ENCODE results near the gene MIGA2.

DNA sequence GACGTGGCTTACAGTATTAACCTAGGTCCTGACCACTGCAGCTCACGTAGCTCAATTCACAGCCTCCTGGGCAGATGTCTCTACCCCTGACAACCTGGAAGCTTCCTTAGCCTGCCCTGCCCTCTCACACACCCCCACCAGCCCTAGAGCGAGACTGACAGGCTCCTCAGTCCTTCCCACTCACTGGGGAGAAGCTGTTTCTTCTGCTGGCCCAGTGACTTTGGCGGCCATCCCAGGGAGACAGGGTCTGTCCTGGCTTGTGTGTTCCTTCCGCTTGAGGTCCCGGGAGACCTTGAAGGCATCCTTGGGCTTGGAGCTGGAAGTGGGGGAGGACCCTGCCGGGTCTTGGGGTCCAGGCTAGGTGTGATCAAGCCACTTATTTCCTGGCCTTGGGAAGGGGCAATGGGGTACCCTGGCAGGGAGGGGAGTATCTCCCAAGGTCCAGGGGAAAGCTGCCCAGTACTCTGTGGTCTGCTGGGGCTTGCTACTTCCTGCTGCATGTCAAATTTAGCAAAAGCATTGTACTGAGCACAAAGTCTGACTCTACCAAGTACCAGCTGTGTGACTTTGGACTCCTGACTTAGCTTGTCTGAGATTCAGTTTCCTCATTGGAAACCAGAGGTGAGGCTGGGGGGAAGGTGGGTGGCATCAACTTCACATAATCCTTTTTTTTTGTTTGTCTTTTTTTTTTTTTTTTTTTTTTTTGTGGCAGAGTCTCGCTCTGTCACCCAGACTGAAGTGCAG lies 1.9 kb downstream of the MIGA2 start:
- TF ChIP-seq POLR2A (IDR thresholded peaks at IDR 0.05), result no peak
- TF ChIP-seq, protein P1, sequence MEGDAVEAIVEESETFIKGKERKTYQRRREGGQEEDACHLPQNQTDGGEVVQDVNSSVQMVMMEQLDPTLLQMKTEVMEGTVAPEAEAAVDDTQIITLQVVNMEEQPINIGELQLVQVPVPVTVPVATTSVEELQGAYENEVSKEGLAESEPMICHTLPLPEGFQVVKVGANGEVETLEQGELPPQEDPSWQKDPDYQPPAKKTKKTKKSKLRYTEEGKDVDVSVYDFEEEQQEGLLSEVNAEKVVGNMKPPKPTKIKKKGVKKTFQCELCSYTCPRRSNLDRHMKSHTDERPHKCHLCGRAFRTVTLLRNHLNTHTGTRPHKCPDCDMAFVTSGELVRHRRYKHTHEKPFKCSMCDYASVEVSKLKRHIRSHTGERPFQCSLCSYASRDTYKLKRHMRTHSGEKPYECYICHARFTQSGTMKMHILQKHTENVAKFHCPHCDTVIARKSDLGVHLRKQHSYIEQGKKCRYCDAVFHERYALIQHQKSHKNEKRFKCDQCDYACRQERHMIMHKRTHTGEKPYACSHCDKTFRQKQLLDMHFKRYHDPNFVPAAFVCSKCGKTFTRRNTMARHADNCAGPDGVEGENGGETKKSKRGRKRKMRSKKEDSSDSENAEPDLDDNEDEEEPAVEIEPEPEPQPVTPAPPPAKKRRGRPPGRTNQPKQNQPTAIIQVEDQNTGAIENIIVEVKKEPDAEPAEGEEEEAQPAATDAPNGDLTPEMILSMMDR (IDR thresholded peaks at IDR 0.05), result no peak
